Parathyroid adenoma (tissue), 2 donors: Measurements from ENCODE around the gene C6orf52.

ENCODE experiments used
- H2AFZ ChIP-seq: fragments of 300-600 bp; sonication (generic); one replicate; pipeline ENCODE4 v1.7.0; 2017; ENCODE audit warnings: antibody characterized with exemption, mild to moderate bottlenecking
- H3K27ac ChIP-seq: fragments of 300-600 bp; sonication (generic); one replicate; pipeline ENCODE4 v1.7.0; 2017
- H3K27me3 ChIP-seq: fragments of 300-600 bp; sonication (generic); one replicate; pipeline ENCODE4 v1.7.0; 2017; ENCODE audit warnings: low read length; ENCODE audit not compliant: control insufficient read depth, insufficient read depth
- H3K36me3 ChIP-seq: fragments of 300-600 bp; sonication (generic); one replicate; pipeline ENCODE4 v1.7.0; 2017; ENCODE audit warnings: low read length; ENCODE audit not compliant: control insufficient read depth, insufficient read depth
- H3K4me1 ChIP-seq: fragments of 300-600 bp; sonication (generic); one replicate; pipeline ENCODE4 v1.7.0; 2017; ENCODE audit warnings: control low read depth
- H3K4me2 ChIP-seq: fragments of 300-600 bp; sonication (generic); one replicate; pipeline ENCODE4 v1.7.0; 2017; ENCODE audit warnings: low read length
- H3K4me3 ChIP-seq: fragments of 300-600 bp; sonication (generic); one replicate; pipeline ENCODE4 v1.7.0; 2017; ENCODE audit warnings: low read depth, low read length
- H3K79me2 ChIP-seq: fragments of 300-600 bp; sonication (generic); one replicate; pipeline ENCODE4 v1.7.0; 2017; ENCODE audit warnings: control low read depth
- H3K9ac ChIP-seq: fragments of 300-600 bp; sonication (generic); one replicate; pipeline ENCODE4 v1.7.0; 2017; ENCODE audit warnings: mild to moderate bottlenecking
- H3K9me3 ChIP-seq: fragments of 300-600 bp; sonication (generic); one replicate; pipeline ENCODE4 v1.7.0; 2017; ENCODE audit warnings: low read length; ENCODE audit not compliant: control insufficient read depth
- TF ChIP-seq, protein P1 (sequence below): fragments of 300-600 bp; sonication (generic); IDR thresholded peaks from one replicate; pipeline ENCODE4 v1.7.0; 2017; ENCODE audit warnings: antibody characterized with exemption, mild to moderate bottlenecking
- donor health status: primary hyperparathyroidism.

C6orf52 gene

DNA sequence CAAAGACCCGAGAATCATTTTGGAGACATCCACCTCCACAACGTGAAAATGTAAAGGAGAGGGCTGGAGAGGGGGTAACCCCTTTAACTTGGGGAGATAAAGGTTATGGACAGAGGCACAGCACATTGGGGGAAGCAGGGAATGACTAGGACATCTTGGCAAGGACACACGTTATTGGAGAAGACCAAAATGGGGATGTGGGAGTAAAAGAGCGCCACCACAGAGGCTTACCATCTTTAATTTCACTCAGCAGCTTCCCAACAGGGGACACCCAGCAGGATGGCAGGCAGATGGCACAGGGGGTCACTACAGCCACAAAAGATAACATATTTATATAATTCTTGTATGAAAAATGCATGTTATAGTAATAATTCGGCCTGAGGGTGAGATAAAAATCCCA lies 9.8 kb downstream of the C6orf52 start:
- H3K27me3 ChIP-seq, result no peaks in the 10 kb centered on the region
- H3K4me3 ChIP-seq, result no peak overlapping the region
- no peak overlapping the region for H2AFZ ChIP-seq
- H3K4me2 ChIP-seq, result no peak overlapping the region
- H3K4me1 ChIP-seq, result no peaks in the 10 kb centered on the region
- no peaks in the 10 kb centered on the region for H3K79me2 ChIP-seq
- H3K9me3 ChIP-seq, result no peaks in the 10 kb centered on the region
- H3K36me3 ChIP-seq, result no peaks in the 10 kb centered on the region
- TF ChIP-seq, protein P1, sequence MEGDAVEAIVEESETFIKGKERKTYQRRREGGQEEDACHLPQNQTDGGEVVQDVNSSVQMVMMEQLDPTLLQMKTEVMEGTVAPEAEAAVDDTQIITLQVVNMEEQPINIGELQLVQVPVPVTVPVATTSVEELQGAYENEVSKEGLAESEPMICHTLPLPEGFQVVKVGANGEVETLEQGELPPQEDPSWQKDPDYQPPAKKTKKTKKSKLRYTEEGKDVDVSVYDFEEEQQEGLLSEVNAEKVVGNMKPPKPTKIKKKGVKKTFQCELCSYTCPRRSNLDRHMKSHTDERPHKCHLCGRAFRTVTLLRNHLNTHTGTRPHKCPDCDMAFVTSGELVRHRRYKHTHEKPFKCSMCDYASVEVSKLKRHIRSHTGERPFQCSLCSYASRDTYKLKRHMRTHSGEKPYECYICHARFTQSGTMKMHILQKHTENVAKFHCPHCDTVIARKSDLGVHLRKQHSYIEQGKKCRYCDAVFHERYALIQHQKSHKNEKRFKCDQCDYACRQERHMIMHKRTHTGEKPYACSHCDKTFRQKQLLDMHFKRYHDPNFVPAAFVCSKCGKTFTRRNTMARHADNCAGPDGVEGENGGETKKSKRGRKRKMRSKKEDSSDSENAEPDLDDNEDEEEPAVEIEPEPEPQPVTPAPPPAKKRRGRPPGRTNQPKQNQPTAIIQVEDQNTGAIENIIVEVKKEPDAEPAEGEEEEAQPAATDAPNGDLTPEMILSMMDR, result no peak
- H3K9ac ChIP-seq, result no peak overlapping the region
- no peak overlapping the region for H3K27ac ChIP-seq

DNA sequence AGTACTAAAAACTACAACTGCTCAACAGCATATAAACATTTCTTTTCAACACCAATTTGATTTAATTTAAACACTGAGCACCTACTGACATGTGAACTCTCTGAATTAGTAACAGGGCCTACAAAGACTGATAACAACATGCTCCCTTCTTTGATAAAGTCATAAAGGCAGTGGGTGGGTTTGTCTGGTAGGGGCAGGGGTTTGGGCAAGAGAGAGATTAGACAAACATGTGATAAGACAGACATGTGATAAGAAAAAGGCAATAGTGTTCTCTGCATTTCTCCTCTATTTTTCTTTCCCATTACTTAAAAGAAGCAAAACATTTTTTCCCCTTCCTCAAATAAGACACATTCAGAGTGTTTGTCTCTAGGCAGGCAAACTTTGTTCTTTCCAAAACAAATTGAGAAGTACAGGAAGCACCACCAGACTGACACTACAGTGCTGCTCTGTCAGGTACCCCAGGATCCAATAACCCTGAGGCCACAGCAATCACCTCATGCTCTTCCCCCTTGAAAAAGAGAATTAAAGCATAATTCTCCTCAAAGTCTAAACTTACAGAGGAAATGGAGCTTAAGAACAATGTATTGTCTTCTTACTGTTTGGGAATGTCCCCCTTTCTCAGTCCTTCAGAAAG lies 11.9 kb downstream of the C6orf52 start:
- no peak overlapping the region for H3K4me3 ChIP-seq
- no peak overlapping the region for H2AFZ ChIP-seq
- TF ChIP-seq, protein P1, result no peak
- no peaks in the 10 kb centered on the region for H3K27me3 ChIP-seq
- H3K36me3 ChIP-seq, result no peaks in the 10 kb centered on the region
- H3K4me1 ChIP-seq, result no peaks in the 10 kb centered on the region
- H3K79me2 ChIP-seq, result no peaks in the 10 kb centered on the region
- H3K27ac ChIP-seq, result no peak overlapping the region
- no peak overlapping the region for H3K9ac ChIP-seq
- H3K4me2 ChIP-seq, result no peak overlapping the region
- no peaks in the 10 kb centered on the region for H3K9me3 ChIP-seq

DNA sequence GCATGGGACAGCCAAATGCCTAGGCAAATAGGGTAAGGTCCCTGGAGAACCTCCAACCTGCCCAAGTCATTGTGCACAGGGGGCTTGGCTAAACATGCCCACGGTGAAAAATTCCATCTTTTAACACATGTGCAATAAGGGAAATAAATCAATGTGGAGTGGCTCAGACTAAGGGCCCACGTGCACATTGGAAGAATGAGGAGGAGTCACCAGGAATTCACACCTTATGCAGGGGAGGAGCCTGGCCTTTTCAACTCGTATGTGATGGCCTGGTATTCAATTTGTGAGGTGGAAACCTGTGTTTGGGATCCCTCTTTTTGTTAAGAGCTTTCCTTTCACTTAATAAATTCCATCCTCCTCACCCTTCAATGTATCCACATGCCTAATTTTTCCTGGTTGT lies 12.6 kb downstream of the C6orf52 start:
- no peak overlapping the region for H2AFZ ChIP-seq
- H3K27me3 ChIP-seq, result no peaks in the 10 kb centered on the region
- TF ChIP-seq, protein P1, result no peak
- no peaks in the 10 kb centered on the region for H3K9me3 ChIP-seq
- no peaks in the 10 kb centered on the region for H3K4me1 ChIP-seq
- H3K9ac ChIP-seq, result no peak overlapping the region
- H3K27ac ChIP-seq, result no peak overlapping the region
- H3K4me2 ChIP-seq, result no peak overlapping the region
- H3K79me2 ChIP-seq, result no peaks in the 10 kb centered on the region
- H3K4me3 ChIP-seq, result no peak overlapping the region
- H3K36me3 ChIP-seq, result no peaks in the 10 kb centered on the region

DNA sequence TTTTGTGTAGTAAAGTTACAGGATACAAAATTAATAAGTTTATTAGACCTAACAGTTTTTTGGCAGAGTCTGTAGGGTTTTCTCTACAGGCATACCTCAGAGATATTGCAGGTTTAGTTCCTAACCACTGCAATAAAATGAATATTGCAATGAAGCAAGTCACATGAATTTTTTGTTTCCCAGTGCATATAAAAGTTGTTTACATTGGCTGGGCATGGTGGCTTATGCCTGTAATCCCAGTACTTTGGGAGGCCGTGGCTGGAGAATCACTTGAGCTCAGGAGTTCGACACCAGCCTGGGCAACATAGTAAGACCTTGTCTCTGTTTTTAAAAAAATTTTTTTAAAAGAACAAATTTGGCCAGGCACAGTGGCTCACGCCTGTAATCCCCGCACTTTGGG lies 16.0 kb downstream of the C6orf52 start:
- H3K27ac ChIP-seq, result no peak overlapping the region
- no peaks in the 10 kb centered on the region for H3K36me3 ChIP-seq
- H3K27me3 ChIP-seq, result no peaks in the 10 kb centered on the region
- no peak overlapping the region for H2AFZ ChIP-seq
- H3K4me1 ChIP-seq, result no peaks in the 10 kb centered on the region
- H3K79me2 ChIP-seq, result no peaks in the 10 kb centered on the region
- H3K4me2 ChIP-seq, result no peak overlapping the region
- H3K9me3 ChIP-seq, result no peaks in the 10 kb centered on the region
- H3K4me3 ChIP-seq, result no peak overlapping the region
- TF ChIP-seq, protein P1, result no peak
- no peak overlapping the region for H3K9ac ChIP-seq

DNA sequence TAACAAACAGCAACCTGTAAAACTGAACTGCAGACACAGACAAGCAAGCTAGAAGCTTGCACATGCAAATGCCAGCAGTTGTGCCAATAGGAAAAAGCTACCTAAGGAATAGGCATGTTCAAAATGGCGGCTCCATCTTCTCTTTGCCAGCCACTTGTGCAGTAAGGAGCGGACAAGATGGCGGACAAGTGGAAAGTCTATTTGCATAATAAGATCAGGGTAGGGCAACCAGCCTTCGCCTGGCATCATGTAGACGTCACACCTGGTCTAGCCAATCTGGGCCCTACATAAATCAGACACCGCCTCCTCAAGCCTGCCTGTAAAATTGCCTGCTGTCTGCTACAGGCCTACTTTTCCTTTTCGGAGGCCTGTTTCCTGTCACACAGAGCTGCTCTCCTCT lies 18.0 kb downstream of the C6orf52 start:
- TF ChIP-seq, protein P1, result no peak

More for the DNA sequence above, 18.0 kb downstream of the C6orf52 start:
- H3K4me1 ChIP-seq, result no peaks in the 10 kb centered on the region
- no peak overlapping the region for H3K27ac ChIP-seq
- H3K79me2 ChIP-seq, result no peaks in the 10 kb centered on the region
- no peaks in the 10 kb centered on the region for H3K36me3 ChIP-seq
- no peak overlapping the region for H3K4me3 ChIP-seq
- H3K4me2 ChIP-seq, result no peak overlapping the region
- H3K9ac ChIP-seq, result no peak overlapping the region
- no peak overlapping the region for H2AFZ ChIP-seq
- no peaks in the 10 kb centered on the region for H3K9me3 ChIP-seq
- no peaks in the 10 kb centered on the region for H3K27me3 ChIP-seq
